Esophagus muscularis mucosa (tissue), 3 donors: Measurements from ENCODE around the gene CTIF.

ENCODE experiments used
- POLR2A ChIP-seq: fragments of 450-650 bp; IDR thresholded peaks from one replicate; pipeline ENCODE4 v1.6.1; 2017; ENCODE audit warnings: antibody characterized with exemption, moderate library complexity, mild to moderate bottlenecking, low read depth
- TF ChIP-seq, protein P1 (sequence below), 3 experiments: fragments of 200-600 bp in 2 of 3; fragments of 450-650 bp in 1 of 3; sonication (generic) in 2 of 3; IDR thresholded peaks; one replicate each; pipeline ENCODE4 v1.5.1; 2017 to 2019; ENCODE audit warnings: antibody characterized with exemption in 3 of 3, mild to moderate bottlenecking in 2 of 3, moderate library complexity in 1 of 3

DNA sequence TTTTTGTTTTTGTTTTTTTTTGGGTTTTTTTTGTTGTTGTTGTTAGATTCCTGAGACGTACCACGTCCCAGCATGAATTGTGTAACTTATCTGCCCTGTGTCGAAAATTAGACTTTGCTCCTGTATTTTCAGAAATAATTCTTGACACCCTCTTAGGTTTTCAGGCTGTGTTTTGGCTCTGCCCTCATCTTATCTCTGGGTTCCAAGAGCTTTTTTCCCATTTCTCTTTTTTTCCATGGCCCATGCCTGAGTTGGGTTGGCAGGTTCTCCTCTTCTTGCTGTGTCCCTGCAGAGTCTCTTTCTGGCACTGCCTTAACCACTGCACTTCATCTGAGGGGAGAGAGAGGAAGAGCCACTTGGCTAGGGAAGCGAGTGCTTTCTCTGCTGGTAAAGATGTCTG, 42.4 kb downstream of the CTIF start:
- TF ChIP-seq, protein P1, sequence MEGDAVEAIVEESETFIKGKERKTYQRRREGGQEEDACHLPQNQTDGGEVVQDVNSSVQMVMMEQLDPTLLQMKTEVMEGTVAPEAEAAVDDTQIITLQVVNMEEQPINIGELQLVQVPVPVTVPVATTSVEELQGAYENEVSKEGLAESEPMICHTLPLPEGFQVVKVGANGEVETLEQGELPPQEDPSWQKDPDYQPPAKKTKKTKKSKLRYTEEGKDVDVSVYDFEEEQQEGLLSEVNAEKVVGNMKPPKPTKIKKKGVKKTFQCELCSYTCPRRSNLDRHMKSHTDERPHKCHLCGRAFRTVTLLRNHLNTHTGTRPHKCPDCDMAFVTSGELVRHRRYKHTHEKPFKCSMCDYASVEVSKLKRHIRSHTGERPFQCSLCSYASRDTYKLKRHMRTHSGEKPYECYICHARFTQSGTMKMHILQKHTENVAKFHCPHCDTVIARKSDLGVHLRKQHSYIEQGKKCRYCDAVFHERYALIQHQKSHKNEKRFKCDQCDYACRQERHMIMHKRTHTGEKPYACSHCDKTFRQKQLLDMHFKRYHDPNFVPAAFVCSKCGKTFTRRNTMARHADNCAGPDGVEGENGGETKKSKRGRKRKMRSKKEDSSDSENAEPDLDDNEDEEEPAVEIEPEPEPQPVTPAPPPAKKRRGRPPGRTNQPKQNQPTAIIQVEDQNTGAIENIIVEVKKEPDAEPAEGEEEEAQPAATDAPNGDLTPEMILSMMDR (IDR thresholded peaks at IDR 0.05) = no peak
- no peak for TF ChIP-seq POLR2A
